ENCODE data around the gene COQ8A.

DNA sequence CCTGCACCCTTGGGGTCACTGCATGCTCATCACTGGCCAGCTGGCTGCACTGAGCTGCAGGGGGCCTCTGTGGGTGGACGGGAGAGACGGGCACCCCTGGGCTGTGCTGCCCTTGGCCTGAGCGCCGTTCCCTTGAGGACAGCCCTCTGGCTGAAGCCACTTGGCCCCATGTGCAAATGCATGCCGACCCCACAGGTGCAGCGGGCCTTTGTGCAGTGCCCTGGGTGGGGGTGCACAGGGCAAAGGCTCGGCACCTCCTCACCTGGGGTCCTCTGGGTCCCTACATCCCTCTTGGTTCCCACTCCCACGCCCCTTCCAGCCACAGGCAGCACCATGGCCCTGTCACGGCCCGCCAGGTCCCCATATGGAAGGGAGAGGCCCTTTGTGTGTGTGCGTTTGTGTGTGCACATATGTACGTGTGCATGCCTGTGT is 41.3 kb downstream of the COQ8A start:
- no peak for TF ChIP-seq YY1 (IDR thresholded peaks at IDR 0.05; ENCODE audit: insufficient read depth, insufficient read length)
- no peak for TF ChIP-seq ZNF274 (IDR thresholded peaks at IDR 0.05; ENCODE audit: low read depth, low read length)
- TF ChIP-seq SUZ12 (IDR thresholded peaks at IDR 0.05; ENCODE audit: extremely low read depth, insufficient read depth, insufficient read length) = no peak
